Neural cell (in vitro differentiated cells): Measurements from ENCODE around the gene DPPA3.

Experiments used
- CTCF ChIP-seq: fragments of 450-650 bp; IDR thresholded peaks from 2 replicates; pipeline ENCODE4 v1.5.1; 2014; ENCODE audit warnings: antibody characterized with exemption, mild to moderate bottlenecking, moderate library complexity; ENCODE audit not compliant: poor library complexity, severe bottlenecking
- POLR2AphosphoS5 ChIP-seq: IDR thresholded peaks from 2 replicates; pipeline ENCODE4 v1.6.1; 2012
- RAD21 ChIP-seq: fragments of 450-650 bp; conservative IDR thresholded peaks from 2 replicates; pipeline ENCODE4 v1.6.1; 2014; ENCODE audit warnings: antibody characterized with exemption, mild to moderate bottlenecking, moderate library complexity
- SMC3 ChIP-seq: fragments of 450-650 bp; conservative IDR thresholded peaks from 2 replicates; pipeline ENCODE4 v1.6.1; 2014; ENCODE audit warnings: antibody characterized with exemption, mild to moderate bottlenecking, moderate library complexity; ENCODE audit not compliant: poor library complexity
- TAF1 ChIP-seq: IDR thresholded peaks from 2 replicates; pipeline ENCODE4 v1.6.1; 2012; ENCODE audit warnings: low read depth

DNA sequence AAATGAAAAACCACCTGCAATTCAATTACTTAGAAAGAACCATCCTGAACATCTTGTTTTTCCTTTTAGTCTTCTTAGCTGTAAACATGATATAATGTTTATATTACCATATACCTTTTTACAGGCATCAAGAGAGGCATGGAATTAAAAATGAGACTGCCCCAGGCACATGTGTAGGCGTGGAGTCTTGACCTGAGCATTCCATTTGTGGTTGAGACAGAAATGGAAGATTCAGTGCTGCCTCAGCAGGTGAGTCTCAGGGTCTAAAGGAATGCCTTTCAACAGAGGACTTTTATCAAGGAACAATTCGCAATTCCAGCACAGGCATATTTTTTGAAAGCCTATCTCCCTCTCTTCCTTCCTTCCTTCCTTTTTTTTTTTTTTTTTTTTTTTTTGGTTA lies 45.8 kb downstream of the DPPA3 start:
- TF ChIP-seq SMC3 (no peak), RAD21 (no peak), POLR2AphosphoS5 (no peak), TAF1 (no peak), CTCF (no peak)
